AG04449 (cell line): ENCODE results near the gene OR1A2.
"Not testable (repeated sequence)": the region's sequence is repeated elsewhere in the genome, so short reads cannot be mapped to it uniquely, and the experiment has no call there.

Experiments used
- CTCF ChIA-PET: fragments of 350-600 bp; formaldehyde crosslinking; extraction: SDS; loops from one replicate; lab custom pipeline; 2021; ENCODE audit warnings: antibody characterized with exemption; lab: Yijun Ruan, JAX
- POLR2A ChIA-PET: fragments of 400-600, 350-600 bp; formaldehyde crosslinking; extraction: SDS; loops from one replicate; lab custom pipeline; 2020; ENCODE audit warnings: antibody characterized with exemption, inconsistent platforms; lab: Yijun Ruan, JAX
- DNase-seq: peaks from one replicate; pipeline ENCODE4 v3.0.0-alpha.2; 2010; ENCODE audit warnings: low read depth, low spot score
- H3K4me3 ChIP-seq: 2 replicates; pipeline ENCODE4 v1.5.1; 2011; ENCODE audit warnings: low read depth, mild to moderate bottlenecking, control low read depth, low read length
- CTCF ChIP-seq: IDR thresholded peaks from one replicate; pipeline ENCODE4 v1.5.1; 2011; ENCODE audit warnings: mild to moderate bottlenecking, moderate library complexity, low read length, control low read depth, inconsistent platforms; ENCODE audit not compliant: insufficient read depth; ENCODE audit errors: missing control alignments

Gene OR1A2

GRCh38 chr17:3213001-3213400 lies 15.7 kb downstream of the OR1A2 start:
- TF ChIP-seq CTCF: no peak
- ChIA-PET POLR2A (no interaction called here), CTCF (no interaction called here)
- no peak overlapping the region for H3K4me3 ChIP-seq
- no peak for DNase-seq

GRCh38 chr17:3213587-3213986 lies 16.3 kb downstream of the OR1A2 start:
- DNase-seq: no peak
- CTCF ChIA-PET: no interaction called here
- no peak overlapping the region for H3K4me3 ChIP-seq
- no peak for TF ChIP-seq CTCF
- POLR2A ChIA-PET: no interaction called here

GRCh38 chr17:3219978-3220377 lies 22.7 kb downstream of the OR1A2 start:
- POLR2A ChIA-PET, H3K4me3 ChIP-seq, CTCF ChIA-PET, DNase-seq: not testable (repeated sequence)

- CTCF ChIA-PET: no interaction called here
- H3K4me3 ChIP-seq: no peak overlapping the region
- POLR2A ChIA-PET: no interaction called here
- no peak for DNase-seq
- TF ChIP-seq CTCF: no peak
Observed at GRCh38 chr17:3221850-3222249, 24.5 kb downstream of the OR1A2 start.

GRCh38 chr17:3222505-3222904 lies 25.2 kb downstream of the OR1A2 start:
- no peak for DNase-seq
- ChIA-PET POLR2A (no interaction called here), CTCF (no interaction called here)
- H3K4me3 ChIP-seq: no peak overlapping the region
- no peak for TF ChIP-seq CTCF

- CTCF ChIA-PET, H3K4me3 ChIP-seq, DNase-seq, POLR2A ChIA-PET: not testable (repeated sequence)
Observed at GRCh38 chr17:3224721-3225352, 27.5 kb downstream of the OR1A2 start.

- POLR2A ChIA-PET, H3K4me3 ChIP-seq, CTCF ChIA-PET, DNase-seq: not testable (repeated sequence)
Observed at GRCh38 chr17:3232300-3232699, 35.0 kb downstream of the OR1A2 start.

- DNase-seq, H3K4me3 ChIP-seq, POLR2A ChIA-PET, CTCF ChIA-PET: not testable (repeated sequence)
Observed at GRCh38 chr17:3238685-3239084, 41.4 kb downstream of the OR1A2 start.

- DNase-seq, CTCF ChIA-PET, H3K4me3 ChIP-seq, POLR2A ChIA-PET: not testable (repeated sequence)
Observed at GRCh38 chr17:3241044-3241443, 43.7 kb downstream of the OR1A2 start.

GRCh38 chr17:3244841-3245240 lies 47.5 kb downstream of the OR1A2 start:
- DNase-seq, H3K4me3 ChIP-seq, POLR2A ChIA-PET, CTCF ChIA-PET: not testable (repeated sequence)
